Chondrocyte (in vitro differentiated cells): ENCODE data around the gene TTC28. TPM values are rescaled to one million over a fixed set of nuclear protein-coding genes. Genes with fewer than 3 reads are reported as not detected.
"Not testable (repeated sequence)": the region's sequence is repeated elsewhere in the genome, so short reads cannot be mapped to it uniquely, and the experiment has no call there.

Experiments
- DNase-seq: peaks from one replicate; pipeline ENCODE4 v3.0.0; 2021; ENCODE audit warnings: mixed read lengths, low spot score
- H3K27ac Mint-ChIP-seq: one replicate; pipeline ENCODE4 v1.8.0; 2021; ENCODE audit warnings: mild to moderate bottlenecking, moderate library complexity, mixed read lengths; ENCODE audit not compliant: unreplicated experiment
- H3K27me3 Mint-ChIP-seq: 2 replicates; pipeline ENCODE4 v1.8.0; 2021; ENCODE audit warnings: low read depth, mixed read lengths
- H3K36me3 Mint-ChIP-seq: 2 replicates; pipeline ENCODE4 v1.8.0; 2021; ENCODE audit warnings: low read depth, mixed read lengths
- H3K4me1 Mint-ChIP-seq: 2 replicates; pipeline ENCODE4 v1.8.0; 2021; ENCODE audit warnings: low read depth, mild to moderate bottlenecking, mixed read lengths
- H3K4me3 Mint-ChIP-seq: one replicate; pipeline ENCODE4 v1.8.0; 2021; ENCODE audit warnings: mild to moderate bottlenecking, moderate library complexity, mixed read lengths; ENCODE audit not compliant: unreplicated experiment
- H3K9me3 Mint-ChIP-seq: 2 replicates; pipeline ENCODE4 v1.8.0; 2021; ENCODE audit warnings: low read depth, mixed read lengths
- CTCF ChIP-seq: fragments of 200-600 bp; sonication (generic); IDR thresholded peaks from 2 replicates; pipeline ENCODE4 v1.5.0; 2021; ENCODE audit warnings: antibody characterized with exemption, mild to moderate bottlenecking, moderate library complexity
- total RNA-seq: library from RNA; stranded (reverse); gene quantifications from 3 replicates; pipeline ENCODE4 v1.2.1, GENCODE V29; 2021

The TTC28 gene
- total RNA-seq, 1 donor from 2014 or later, result 38.3 TPM

GRCh38 chr22:28473258-28473657 lies 206.4 kb downstream of the TTC28 start:
- Mint-ChIP-seq H3K27ac (no peak overlapping the region), H3K4me1 (no peaks in the 10 kb centered on the region), H3K36me3 (no peaks in the 10 kb centered on the region), H3K9me3 (no peaks in the 10 kb centered on the region), H3K4me3 (no peak overlapping the region), H3K27me3 (no peaks in the 10 kb centered on the region)
- no peak for DNase-seq
- TF ChIP-seq CTCF, result no peak

- peaks cover 13% of the 10 kb centered on the region for H3K4me1 Mint-ChIP-seq
- H3K9me3 Mint-ChIP-seq, H3K27ac Mint-ChIP-seq, DNase-seq, H3K4me3 Mint-ChIP-seq, H3K36me3 Mint-ChIP-seq, H3K27me3 Mint-ChIP-seq: not testable (repeated sequence)
Observed at GRCh38 chr22:28467055-28467454, 212.6 kb downstream of the TTC28 start.

- no peak for TF ChIP-seq CTCF
- Mint-ChIP-seq H3K36me3 (no peaks in the 10 kb centered on the region), H3K4me1 (peaks cover 13% of the 10 kb centered on the region), H3K4me3 (no peak overlapping the region), H3K27ac (no peak overlapping the region), H3K9me3 (no peaks in the 10 kb centered on the region), H3K27me3 (no peaks in the 10 kb centered on the region)
- DNase-seq, result no peak
Observed at GRCh38 chr22:28466399-28466798, 213.2 kb downstream of the TTC28 start.

- Mint-ChIP-seq H3K4me3 (no peak overlapping the region), H3K4me1 (peaks cover 13% of the 10 kb centered on the region), H3K27me3 (no peaks in the 10 kb centered on the region), H3K27ac (no peak overlapping the region), H3K36me3 (no peaks in the 10 kb centered on the region), H3K9me3 (no peaks in the 10 kb centered on the region)
- TF ChIP-seq CTCF, result no peak
- DNase-seq, result no peak
Observed at GRCh38 chr22:28465841-28466240, 213.8 kb downstream of the TTC28 start.

- Mint-ChIP-seq H3K9me3 (no peaks in the 10 kb centered on the region), H3K36me3 (no peaks in the 10 kb centered on the region), H3K4me3 (no peak overlapping the region), H3K27ac (peak overlapping the region; percentile 75), H3K4me1 (peaks cover 13% of the 10 kb centered on the region), H3K27me3 (no peaks in the 10 kb centered on the region)
- no peak for DNase-seq
- no peak for TF ChIP-seq CTCF
Observed at GRCh38 chr22:28464127-28464526, 215.5 kb downstream of the TTC28 start.

GRCh38 chr22:28463408-28463807 lies 216.2 kb downstream of the TTC28 start:
- H3K9me3 Mint-ChIP-seq, H3K27me3 Mint-ChIP-seq, H3K36me3 Mint-ChIP-seq, H3K27ac Mint-ChIP-seq, DNase-seq, H3K4me3 Mint-ChIP-seq: not testable (repeated sequence)
- peaks cover 13% of the 10 kb centered on the region for H3K4me1 Mint-ChIP-seq
